SH-SY5Y (cell line): Measurements from ENCODE around the gene TM7SF2.

Experiments
- GATA2 ChIP-seq: IDR thresholded peaks from 2 replicates; pipeline ENCODE4 v1.6.1; 2011; ENCODE audit warnings: mild to moderate bottlenecking, low read depth, low read length
- GATA3 ChIP-seq: IDR thresholded peaks from 2 replicates; pipeline ENCODE4 v1.6.1; 2011; ENCODE audit warnings: low read depth, mild to moderate bottlenecking, low read length, moderate library complexity

The TM7SF2 gene

GRCh38 chr11:65115361-65116082, 3.9 kb downstream of the TM7SF2 start:
- TF ChIP-seq GATA3, result no peak

DNA sequence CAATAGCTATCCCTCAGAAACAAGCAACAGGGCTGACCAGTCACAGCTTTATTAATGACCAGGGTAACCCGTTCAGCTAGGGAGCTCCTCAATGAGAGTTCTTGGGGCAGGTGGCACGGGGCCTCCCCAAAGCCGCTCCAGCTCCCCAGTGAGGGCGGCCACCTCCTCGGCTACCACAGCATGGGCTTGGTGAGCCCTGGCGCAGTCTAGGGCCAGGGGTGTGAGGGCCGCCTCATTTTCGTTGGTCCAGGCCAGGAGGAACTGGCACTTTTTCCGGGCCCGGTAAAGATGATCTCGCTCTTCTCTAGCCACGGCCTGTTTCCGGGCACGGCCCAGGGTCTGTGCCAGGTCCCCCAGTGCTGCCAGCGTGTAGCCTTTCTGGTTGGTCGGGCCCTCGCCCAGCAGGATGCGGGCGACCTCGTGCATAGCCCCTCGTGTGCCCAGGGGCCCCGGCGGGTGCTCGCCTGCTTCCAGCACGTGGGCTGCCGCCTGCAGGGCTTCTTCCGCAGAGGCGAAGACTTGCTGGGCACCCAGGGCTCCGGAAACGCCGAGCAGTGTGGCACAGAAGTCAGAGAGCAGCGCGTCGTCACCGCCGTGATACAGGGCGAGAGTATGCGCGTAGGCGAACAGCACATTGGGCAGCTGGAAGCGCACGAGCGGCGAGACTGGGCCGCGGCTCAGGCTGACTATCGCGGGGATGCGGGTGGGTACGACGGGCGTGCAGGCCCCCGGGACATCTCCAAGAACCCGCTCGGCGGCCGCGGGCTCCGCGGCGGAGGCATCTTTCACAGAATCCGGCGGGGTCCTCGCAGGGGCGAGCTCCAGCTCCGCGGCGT, 4.9 kb downstream of the TM7SF2 start:
- TF ChIP-seq GATA2 (no peak), GATA3 (no peak)

DNA sequence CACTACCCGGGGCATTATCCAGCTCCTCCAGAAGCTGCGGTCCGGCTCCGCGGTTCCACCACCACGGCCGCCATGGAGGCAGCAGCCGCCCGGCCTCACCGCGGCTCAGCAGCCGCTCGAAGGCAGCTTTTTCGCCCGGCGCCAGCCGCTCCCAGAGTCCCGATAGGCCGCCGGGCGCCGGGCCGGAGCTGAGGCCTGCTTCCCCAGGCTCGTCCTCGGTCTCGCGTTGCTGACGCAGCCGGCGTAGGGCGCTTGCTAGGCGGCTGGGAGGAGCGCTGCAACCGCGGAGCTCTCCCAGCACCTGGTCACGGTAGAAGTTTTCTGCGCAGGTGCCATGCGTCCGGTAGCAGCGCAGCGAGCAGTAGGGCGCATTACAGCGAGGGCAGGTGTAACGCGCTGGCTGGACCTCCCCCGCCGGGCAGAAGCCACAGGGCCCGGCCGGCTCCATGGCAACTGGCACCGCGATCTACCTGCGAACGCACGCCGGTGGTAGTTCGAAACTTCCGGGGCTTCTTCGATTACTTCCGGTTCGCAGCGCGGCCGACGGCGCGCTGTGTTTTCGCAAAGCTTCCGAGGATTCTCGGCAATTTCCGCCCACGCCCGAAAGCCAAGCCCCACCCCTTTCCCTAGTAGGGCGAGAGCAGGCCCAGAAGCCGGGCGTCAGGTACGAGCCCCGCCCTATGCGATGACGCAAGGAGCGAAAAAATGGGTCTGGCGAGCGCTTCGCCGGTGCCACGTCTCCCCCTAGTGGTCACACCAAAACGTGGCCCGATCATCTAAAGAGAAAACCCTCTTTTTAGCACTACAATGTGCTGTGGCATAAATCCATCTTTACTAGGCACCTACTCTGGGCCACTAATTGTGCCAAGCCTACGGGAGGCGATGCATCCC, 5.8 kb downstream of the TM7SF2 start, which contains the start of gene ZNHIT2:
ZNHIT2 (minus strand) TSS at position 496 of the 891 bp plus-strand sequence; CDS start at position 448, 48 bp downstream.
- TF ChIP-seq GATA2 (no peak), GATA3 (no peak)

DNA sequence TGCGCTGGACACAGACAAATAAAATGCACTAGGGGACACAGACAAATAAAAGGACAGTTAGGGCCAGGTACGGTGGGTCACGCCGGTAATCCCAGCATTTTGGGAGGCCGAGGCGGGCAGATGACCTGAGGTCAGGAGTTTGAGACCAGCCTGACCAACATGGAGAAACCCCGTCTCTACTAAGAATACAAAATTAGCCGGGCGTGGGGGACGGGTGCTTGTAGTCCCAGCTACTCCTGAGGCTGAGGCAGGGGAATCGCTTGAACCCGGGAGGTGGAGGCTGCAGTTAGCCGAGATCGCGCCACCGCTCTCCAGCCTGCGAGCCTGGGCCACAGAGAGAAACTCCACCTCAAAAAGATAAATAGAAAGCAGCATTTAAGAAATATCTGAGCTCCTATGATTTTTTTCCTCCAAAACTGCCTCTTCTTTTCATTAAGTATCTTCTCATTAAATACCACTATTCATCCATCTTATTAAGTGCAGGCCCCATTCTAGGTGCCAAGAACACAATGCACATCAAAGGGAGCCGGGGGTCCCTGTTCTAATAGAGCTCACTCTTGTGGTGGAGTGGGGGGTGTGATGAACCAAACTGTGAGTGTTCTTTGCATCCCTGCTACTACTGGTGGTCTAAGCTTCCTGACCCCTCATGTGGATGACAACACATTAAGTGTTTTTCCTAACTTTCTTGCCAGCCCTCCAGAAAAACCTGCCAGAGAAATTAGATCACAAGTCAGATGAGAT, 6.6 kb downstream of the TM7SF2 start:
- no peak for TF ChIP-seq GATA2

- no peak for TF ChIP-seq GATA3
- TF ChIP-seq GATA2, result no peak
Measured at GRCh38 chr11:65119670-65119995, 8.0 kb downstream of the TM7SF2 start.

DNA sequence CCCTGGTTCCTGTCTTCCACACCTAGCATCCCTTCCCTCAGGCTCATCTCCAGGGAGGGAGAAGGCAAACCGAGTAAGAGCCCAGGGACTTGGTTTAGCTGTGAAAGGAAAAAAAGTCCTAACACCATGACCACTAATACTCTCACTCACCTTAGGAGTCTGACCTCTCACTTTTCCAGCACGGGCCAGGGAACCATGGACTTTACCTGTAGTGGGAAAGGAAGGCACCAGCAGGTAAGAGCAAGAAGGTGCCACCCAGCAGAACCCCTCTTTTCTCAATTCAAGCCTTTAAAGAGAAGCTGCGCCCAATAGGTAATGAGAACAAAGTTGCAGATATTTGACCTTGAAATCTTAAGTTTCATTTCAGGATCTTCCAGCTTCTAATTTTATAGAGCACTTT, 9.2 kb downstream of the TM7SF2 start:
- no peak for TF ChIP-seq GATA3
- TF ChIP-seq GATA2, result no peak

- TF ChIP-seq GATA3 (no peak), GATA2 (no peak)
Measured at GRCh38 chr11:65121447-65121864, 9.8 kb downstream of the TM7SF2 start.

DNA sequence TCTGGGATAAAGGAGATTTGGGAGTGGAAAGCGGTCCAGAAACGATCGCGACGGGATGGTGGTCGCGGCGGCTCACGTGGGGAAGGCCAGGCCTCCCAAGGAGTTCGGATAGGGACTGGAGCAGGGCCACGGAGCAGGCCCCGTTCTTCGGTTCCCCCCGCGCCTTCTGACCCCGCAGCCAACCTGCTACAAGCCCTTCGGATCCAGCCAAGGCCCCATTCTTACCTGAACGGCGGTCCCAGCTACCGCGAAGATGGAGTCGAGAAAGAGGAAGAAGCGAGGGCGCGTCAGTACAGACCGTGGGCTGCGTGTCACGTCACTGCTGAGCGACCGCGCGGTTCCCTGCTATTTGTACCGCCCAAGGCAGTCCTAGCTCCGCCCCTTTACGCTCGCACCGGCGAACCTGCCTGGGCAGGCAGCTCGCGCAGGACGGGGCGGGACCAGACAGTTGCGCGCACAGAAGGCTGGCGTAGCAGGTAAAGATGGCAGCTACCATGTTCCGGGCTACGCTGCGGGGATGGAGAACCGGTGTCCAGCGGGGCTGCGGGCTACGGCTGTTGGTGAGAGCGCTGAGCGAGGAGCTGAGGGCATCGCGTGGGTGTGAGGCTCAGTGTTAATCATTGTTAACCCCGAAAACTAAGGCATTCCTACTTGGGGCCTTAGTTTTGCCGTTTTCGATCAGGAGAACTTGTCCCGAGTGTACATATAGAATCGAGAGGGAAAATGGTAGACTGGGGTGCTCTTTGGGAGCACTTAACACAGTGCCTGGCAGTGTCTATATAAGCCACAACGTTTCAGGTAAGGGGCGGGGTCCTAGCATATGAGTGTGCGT, 10.4 kb downstream of the TM7SF2 start, which contains the start of the genes FAU and MRPL49:
FAU (minus strand) TSS at position 270 of the 832 bp plus-strand sequence. CDS start 321 bp downstream, outside the sequence.
MRPL49 (plus strand) TSS at position 457 of the 832 bp plus-strand sequence; CDS start at position 483, 26 bp downstream.
- TF ChIP-seq GATA3, result no peak
- no peak for TF ChIP-seq GATA2

DNA sequence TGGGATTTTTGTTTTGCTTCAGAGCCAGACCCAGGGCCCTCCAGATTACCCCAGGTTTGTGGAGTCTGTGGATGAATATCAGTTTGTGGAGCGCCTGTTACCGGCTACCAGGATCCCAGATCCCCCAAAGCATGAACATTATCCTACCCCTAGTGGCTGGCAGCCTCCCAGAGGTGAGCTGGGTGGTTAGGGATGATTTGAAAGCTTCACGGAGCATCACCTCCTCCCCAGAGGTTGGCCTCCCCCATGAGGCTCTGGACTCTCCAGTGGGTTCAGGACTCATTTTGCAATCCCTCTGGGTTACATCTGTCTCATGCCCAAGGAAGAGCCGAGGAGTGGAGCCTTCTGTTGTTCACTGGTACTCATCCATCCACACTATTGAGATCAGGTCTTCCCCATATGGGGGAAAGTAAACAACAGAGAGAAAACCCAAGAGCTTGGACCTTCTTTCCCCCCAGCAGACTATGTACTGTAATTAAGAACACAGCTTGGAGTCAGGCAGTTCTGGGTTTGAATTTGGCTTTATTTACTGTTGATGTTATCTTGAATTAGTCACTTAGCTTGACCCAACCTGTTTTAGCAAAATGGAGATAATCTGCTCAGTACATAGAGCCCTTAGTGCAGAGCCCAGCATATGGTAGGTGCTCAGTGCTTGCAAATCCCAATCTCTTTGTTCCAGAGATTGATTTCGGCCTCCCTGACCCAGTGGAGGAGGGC, 13.0 kb downstream of the TM7SF2 start:
- TF ChIP-seq GATA2 (no peak), GATA3 (no peak)

DNA sequence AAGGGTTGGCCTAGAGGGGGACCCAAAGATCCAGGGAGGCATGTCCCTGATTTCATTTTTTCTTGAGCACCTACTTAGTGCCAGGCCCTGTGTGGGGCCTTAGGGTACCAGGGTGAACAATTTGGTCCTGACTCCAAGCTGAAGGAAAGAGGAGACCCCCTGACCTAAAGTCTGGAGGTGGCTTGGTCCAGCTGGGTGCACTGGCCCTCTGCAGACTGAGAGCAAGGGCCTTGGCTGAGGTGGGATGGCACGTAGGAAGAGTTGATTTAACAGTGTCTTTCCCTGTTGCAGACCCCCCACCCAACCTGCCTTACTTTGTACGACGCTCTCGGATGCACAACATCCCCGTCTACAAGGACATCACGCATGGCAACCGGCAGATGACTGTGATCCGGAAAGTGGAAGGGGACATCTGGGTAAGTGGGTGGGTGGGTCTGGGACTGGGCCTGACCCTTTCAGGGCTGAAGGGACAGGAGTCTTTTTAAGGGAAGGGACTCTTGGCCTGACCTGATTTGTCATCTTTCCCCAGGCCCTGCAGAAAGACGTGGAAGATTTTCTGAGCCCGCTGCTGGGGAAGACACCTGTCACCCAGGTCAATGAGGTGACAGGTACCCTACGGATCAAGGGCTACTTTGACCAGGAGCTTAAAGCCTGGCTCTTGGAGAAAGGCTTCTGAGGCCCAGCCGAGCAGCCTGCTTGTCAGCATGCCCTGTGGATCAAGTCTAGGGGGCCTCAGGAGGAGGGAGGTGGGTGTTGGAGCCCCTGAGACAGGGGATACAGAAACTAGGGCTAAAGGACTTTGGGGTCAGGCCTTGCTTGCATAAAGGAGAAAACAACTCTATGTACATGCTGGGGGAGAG, 13.8 kb downstream of the TM7SF2 start:
- TF ChIP-seq GATA3 (no peak), GATA2 (no peak)

- TF ChIP-seq GATA2 (no peak), GATA3 (no peak)
Measured at GRCh38 chr11:65126624-65127274, 15.1 kb downstream of the TM7SF2 start.
